Suprapubic skin (tissue), 4 donors: ENCODE data around the gene TMEM178B. TPM values are rescaled to one million over a fixed set of nuclear protein-coding genes. Genes with fewer than 3 reads are reported as not detected.
"Not testable (repeated sequence)": the region's sequence is repeated elsewhere in the genome, so short reads cannot be mapped to it uniquely, and the experiment has no call there.

Experiments
- DNase-seq, 2 donors: peaks; one replicate each; pipeline ENCODE4 v3.0.0-alpha.2; 2019; ENCODE audit warnings: low spot score in 2 of 2
- H3K27ac ChIP-seq: fragments of 200-600 bp; sonication (generic); one replicate; pipeline ENCODE4 v1.5.1; 2019
- H3K27me3 ChIP-seq: fragments of 200-600 bp; sonication (generic); one replicate; pipeline ENCODE4 v1.5.1; 2019
- H3K36me3 ChIP-seq: fragments of 200-600 bp; sonication (generic); one replicate; pipeline ENCODE4 v1.5.1; 2019
- H3K4me1 ChIP-seq: fragments of 200-600 bp; sonication (generic); one replicate; pipeline ENCODE4 v1.5.1; 2019
- H3K4me3 ChIP-seq: fragments of 200-600 bp; sonication (generic); one replicate; pipeline ENCODE4 v1.5.1; 2019; ENCODE audit warnings: mild to moderate bottlenecking
- H3K9me3 ChIP-seq: fragments of 200-600 bp; sonication (generic); one replicate; pipeline ENCODE4 v1.5.1; 2019
- CTCF ChIP-seq, 2 donors: fragments of 200-600 bp in 1 of 2; fragments of 450-650 bp in 1 of 2; sonication (generic) in 1 of 2; IDR thresholded peaks; one replicate each; pipeline ENCODE4 v1.5.1; 2016 to 2019; ENCODE audit warnings: antibody characterized with exemption in 2 of 2, mild to moderate bottlenecking in 1 of 2, moderate library complexity in 1 of 2
- EP300 ChIP-seq: sonication (generic); formaldehyde crosslinking; IDR thresholded peaks from one replicate; pipeline ENCODE4 v1.6.1; 2017; ENCODE audit warnings: antibody characterized with exemption
- POLR2A ChIP-seq, 2 donors: fragments of 450-650 bp; IDR thresholded peaks; one replicate each; pipeline ENCODE4 v1.6.1; 2017; ENCODE audit warnings: antibody characterized with exemption in 2 of 2, mild to moderate bottlenecking in 2 of 2, moderate library complexity in 2 of 2
- POLR2AphosphoS5 ChIP-seq, 3 donors: sonication (generic); formaldehyde crosslinking; IDR thresholded peaks; one replicate each; pipeline ENCODE4 v1.6.1; 2017; ENCODE audit warnings: antibody characterized with exemption in 3 of 3
- WGBS: methylation state at CpG from one replicate; pipeline ENCODE4 v1.1.5; 2018; 5-methylcytosine and 5-hydroxymethylcytosine counted together
- total RNA-seq, 4 donors: library from RNA; depleted of rRNA; stranded (reverse); fragments of >200 nt; gene quantifications; one replicate each; pipeline ENCODE4 v1.1.0, GENCODE V29; 2016

The TMEM178B gene
- total RNA-seq, 4 donors from 2014 or later = 0.34 to 1.6 (median 0.72) TPM

- H3K27me3 ChIP-seq = peaks cover 59% of the 10 kb centered on the region
- H3K9me3 ChIP-seq = no peaks in the 10 kb centered on the region
- H3K27ac ChIP-seq = no peak overlapping the region
Observed at GRCh38 chr7:141076377-141076776, 2.5 kb downstream of the TMEM178B start.

DNA sequence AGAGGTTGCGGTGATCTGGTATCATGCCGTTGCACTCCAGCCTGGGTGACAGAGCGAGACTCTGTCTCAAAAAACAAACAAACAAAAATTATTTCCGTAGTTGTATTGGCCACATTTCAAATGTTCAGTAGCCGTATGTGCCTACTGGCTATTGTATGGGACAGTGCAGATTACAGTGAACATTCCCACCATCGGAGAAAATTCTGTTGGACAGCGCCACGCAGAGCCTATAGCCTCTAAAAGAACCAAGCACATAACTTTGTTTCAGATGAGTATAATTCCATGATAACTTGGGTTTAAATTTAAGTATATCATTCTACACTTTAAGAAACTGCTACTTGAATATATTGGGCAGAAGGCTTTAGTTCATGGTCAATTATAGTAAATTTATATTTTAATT lies 5.4 kb downstream of the TMEM178B start:
- Histone ChIP-seq H3K9me3 (no peaks in the 10 kb centered on the region), H3K36me3 (no peaks in the 10 kb centered on the region), H3K27me3 (peaks cover 30% of the 10 kb centered on the region), H3K27ac (no peak overlapping the region), H3K4me1 (peaks cover 6% of the 10 kb centered on the region), H3K4me3 (no peak overlapping the region)
- no peak for DNase-seq
- WGBS = 85% methylated on average over 8 of the region's 8 CpGs
- no peak for TF ChIP-seq POLR2A (IDR thresholded peaks at IDR 0.05)
- TF ChIP-seq EP300 = no peak
- no peak for TF ChIP-seq CTCF (IDR thresholded peaks at IDR 0.05)
- TF ChIP-seq POLR2AphosphoS5 (IDR thresholded peaks at IDR 0.05) = no peak

More at GRCh38 chr7:141076377-141076776, 2.5 kb downstream of the TMEM178B start:
- WGBS = 43% methylated on average over 3 of the region's 3 CpGs
- no peaks in the 10 kb centered on the region for H3K36me3 ChIP-seq
- H3K4me1 ChIP-seq = peaks cover 35% of the 10 kb centered on the region
- H3K4me3 ChIP-seq = no peak overlapping the region
- TF ChIP-seq CTCF (IDR thresholded peaks at IDR 0.05) (no peak), EP300 (no peak), POLR2A (IDR thresholded peaks at IDR 0.05) (no peak), POLR2AphosphoS5 (IDR thresholded peaks at IDR 0.05) (no peak)
- DNase-seq = no peak

DNA sequence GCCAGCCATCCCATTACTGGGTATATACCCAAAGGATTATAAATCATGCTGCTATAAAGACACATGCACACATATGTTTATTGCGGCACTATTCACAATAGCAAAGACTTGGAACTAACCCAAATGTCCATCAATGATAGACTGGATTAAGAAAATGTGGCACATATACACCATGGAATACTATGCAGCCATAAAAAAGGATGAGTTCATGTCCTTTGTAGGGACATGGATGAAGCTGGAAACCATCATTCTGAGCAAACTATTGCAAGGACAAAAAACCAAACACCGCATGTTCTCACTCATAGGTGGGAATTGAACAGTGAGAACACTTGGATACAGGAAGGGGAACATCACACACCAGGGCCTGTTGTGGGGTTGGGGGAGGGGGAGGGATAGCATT lies 15.6 kb downstream of the TMEM178B start:
- DNase-seq, H3K27me3 ChIP-seq, H3K4me3 ChIP-seq, H3K4me1 ChIP-seq, H3K27ac ChIP-seq, H3K9me3 ChIP-seq, H3K36me3 ChIP-seq: not testable (repeated sequence)
- WGBS = 100% methylated on average over 2 of the region's 2 CpGs

DNA sequence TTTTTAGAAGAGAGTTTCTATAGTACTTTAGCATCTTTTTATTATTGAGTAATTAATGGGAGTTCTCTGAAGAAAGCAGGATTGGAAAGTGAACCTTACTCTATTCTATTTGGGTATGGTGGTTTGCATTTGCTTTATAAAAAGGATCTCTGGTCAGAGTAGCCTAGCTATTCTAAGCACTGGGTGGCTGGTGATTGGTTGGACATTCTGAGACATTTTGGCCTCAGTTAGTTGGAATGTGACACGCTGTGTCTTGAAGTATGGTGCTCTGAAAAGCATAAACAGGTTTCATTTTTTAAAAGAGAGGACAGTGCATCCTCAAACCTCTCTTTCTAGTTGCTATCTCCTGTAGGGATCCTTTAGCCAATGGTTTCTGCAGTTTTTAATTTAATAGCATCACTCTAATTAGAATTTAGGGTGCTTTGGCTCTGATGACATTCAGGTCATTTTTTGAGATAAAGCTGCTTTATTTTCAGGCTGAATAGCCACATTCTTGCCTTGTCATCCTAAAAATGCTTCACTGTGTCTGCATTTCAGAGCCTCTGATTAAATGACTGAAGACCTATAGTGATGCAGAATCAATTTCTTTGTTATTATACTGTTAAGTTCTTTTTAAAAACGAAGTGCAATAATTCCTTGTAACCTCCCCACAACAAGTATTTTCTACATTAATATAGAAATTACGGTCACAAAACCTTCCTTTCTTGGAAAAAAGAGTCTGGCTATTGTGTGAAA lies 20.6 kb downstream of the TMEM178B start:
- Histone ChIP-seq H3K27ac (no peak overlapping the region), H3K4me3 (no peak overlapping the region), H3K9me3 (no peaks in the 10 kb centered on the region), H3K27me3 (no peaks in the 10 kb centered on the region), H3K36me3 (no peaks in the 10 kb centered on the region), H3K4me1 (no peaks in the 10 kb centered on the region)
- TF ChIP-seq POLR2A (IDR thresholded peaks at IDR 0.05) (no peak), EP300 (no peak), CTCF (IDR thresholded peaks at IDR 0.05) (no peak)
- no peak for DNase-seq
- WGBS = 44% methylated on average over 3 of the region's 3 CpGs

DNA sequence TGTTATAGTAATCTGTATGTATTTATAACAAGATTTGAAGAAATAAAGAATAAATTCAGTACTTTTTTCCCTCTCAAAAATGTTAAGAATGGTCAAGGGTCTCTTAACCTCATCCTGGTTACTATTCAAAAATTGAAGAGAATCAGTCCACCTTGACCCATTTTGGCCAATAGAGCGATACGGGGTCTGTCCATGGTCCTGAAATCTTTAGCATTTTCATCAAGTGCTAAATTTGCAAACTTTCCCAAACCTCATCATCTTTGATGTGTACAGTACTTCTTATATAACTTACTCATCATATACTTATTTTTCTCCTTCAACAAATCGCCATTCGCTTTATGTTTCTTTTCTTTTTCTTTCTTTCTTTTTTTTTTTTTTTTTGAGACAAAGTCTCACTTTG lies 23.6 kb downstream of the TMEM178B start:
- H3K4me1 ChIP-seq = no peaks in the 10 kb centered on the region
- H3K9me3 ChIP-seq = no peaks in the 10 kb centered on the region
- 59% methylated on average over 4 of the region's 4 CpGs for WGBS
- no peak overlapping the region for H3K4me3 ChIP-seq
- H3K27ac ChIP-seq = no peak overlapping the region
- no peaks in the 10 kb centered on the region for H3K36me3 ChIP-seq
- no peak for DNase-seq
- no peaks in the 10 kb centered on the region for H3K27me3 ChIP-seq
- TF ChIP-seq EP300 (no peak), POLR2A (IDR thresholded peaks at IDR 0.05) (no peak), POLR2AphosphoS5 (IDR thresholded peaks at IDR 0.05) (no peak), CTCF (IDR thresholded peaks at IDR 0.05) (no peak)

- H3K27me3 ChIP-seq = no peaks in the 10 kb centered on the region
- no peaks in the 10 kb centered on the region for H3K4me1 ChIP-seq
- WGBS = 62% methylated on average over 2 of the region's 2 CpGs
- H3K9me3 ChIP-seq = no peaks in the 10 kb centered on the region
- no peak for TF ChIP-seq POLR2AphosphoS5 (IDR thresholded peaks at IDR 0.05)
- no peak for TF ChIP-seq CTCF (IDR thresholded peaks at IDR 0.05)
- TF ChIP-seq EP300 = no peak
- no peak for TF ChIP-seq POLR2A (IDR thresholded peaks at IDR 0.05)
- H3K27ac ChIP-seq = no peak overlapping the region
- no peak for DNase-seq
- no peaks in the 10 kb centered on the region for H3K36me3 ChIP-seq
- H3K4me3 ChIP-seq = no peak overlapping the region
Observed at GRCh38 chr7:141102436-141102835, 28.6 kb downstream of the TMEM178B start.
